ENCODE results near the gene NELFCD.
"Not testable (repeated sequence)": the region's sequence is repeated elsewhere in the genome, so short reads cannot be mapped to it uniquely, and the experiment has no call there.

- not testable (repeated sequence) for TF ChIP-seq POLR2A, CTCF (IDR thresholded peaks at IDR 0.05)
Measured at GRCh38 chr20:58983115-58983468, 2.0 kb downstream of the NELFCD start.
